HG03521 (cell line): ENCODE data around the gene C22orf39.

ENCODE experiments used
- ATAC-seq: cut with Tn5 transposase; IDR thresholded peaks from one replicate; pipeline ENCODE4 v1.9.1; 2021; ENCODE audit warnings: mild to moderate bottlenecking, moderate library complexity; ENCODE audit not compliant: unreplicated experiment

The C22orf39 gene, protein sequence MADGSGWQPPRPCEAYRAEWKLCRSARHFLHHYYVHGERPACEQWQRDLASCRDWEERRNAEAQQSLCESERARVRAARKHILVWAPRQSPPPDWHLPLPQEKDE

DNA sequence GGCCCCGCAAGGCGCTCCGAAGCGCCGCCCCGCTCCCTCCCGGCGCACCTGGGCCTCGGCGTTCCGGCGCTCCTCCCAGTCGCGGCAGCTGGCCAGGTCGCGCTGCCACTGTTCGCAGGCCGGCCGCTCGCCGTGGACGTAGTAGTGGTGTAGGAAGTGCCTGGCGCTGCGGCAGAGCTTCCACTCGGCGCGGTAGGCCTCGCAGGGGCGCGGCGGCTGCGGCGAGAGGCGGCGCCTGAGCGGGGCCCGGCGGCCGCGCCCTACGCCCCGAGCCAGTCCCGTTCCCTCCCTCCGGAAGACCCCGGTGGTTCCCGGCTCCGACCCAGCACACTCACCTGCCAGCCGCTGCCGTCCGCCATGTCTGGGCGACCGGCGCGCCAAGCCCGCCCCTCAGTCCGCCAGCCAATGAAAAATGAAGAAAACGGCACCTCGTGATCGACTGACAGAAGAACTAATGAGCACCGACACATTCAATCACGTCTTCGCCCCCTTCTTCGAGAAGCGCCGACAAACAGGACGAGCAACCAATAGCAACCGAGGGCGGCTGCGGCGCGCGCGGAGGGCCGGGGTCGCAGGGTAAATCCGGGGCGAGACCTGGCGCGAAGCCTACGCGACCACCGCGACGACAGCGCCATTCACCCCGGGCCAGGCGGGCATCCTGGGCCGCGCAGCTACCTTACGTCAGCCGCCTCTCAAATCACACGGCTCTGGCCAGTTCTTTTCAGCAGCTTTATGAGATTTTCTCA lies at the start of gene C22orf39:
Gene C22orf39, minus strand, starts transcription at position 382 of the 746 bp plus-strand sequence. Its CDS starts 23 bp downstream, at position 359.
- ATAC-seq: peak; percentile 74

DNA sequence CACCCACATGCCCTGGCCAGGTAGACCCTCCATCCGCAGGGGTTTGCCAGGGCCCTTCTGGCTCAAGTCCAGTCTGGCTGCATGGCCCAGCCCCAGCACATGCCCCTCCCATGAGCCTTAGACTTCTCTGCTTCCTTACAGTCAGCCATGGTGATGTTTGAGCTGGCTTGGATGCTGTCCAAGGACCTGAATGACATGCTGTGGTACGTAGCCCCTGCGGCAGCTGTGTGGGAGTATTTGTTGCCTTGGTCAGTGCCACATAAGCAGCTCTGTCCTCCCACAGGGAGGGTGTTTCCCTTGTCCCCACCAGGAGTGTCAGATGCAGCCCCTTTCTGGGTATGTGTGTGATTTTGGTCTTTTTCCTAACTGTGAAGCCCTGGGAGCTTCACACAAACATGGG lies 49.7 kb upstream of the C22orf39 start:
- ATAC-seq: no peak

DNA sequence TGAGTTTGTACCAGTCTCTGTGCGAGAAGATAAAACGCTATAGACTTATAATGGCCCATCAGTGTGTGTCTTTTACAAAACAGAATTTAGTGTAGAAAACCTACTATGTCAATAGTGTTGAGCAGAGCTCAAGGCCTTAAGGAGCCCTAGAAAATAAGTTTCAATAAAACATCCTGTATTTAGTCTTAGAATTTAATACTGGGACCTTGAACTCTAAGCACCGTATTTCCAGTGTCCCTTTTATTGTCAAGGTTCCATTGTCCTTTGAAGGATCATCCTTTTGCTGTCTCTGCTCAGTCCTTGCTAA lies 48.8 kb upstream of the C22orf39 start:
- no peak for ATAC-seq

DNA sequence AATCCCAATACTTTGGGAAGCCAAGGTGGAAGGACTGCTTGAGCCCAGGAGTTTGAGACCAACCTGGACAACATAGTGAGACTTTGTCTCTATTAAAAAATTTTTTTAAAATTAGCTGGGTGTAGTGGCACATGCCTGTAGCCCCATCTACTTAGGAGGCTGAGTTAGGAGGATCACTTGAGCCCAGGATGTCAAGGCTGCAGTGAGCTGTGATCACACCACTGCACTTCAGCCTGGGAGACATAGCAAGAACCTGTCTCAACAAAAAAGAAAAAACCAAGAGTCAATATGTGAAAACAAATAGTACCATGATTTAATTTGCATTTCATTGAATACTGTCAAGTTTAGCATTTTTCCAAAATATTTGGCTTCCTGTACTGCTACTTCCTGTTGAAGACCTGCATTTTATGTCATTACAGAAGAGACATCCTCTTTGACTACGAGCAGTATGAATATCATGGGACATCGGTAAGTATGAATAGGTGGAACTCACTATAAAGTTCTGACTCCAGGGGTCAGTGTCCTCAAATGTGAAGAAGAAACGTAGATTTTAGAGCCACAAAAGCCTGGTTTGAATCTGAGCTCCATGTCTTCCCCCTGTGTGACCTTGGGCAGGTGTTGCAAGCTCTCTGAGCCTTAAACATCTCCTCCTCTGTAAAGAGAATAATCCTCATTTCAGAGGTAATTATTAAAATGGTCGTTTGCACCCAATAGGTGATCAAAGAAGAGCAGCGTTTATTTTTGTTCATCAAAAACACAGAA lies 48.2 kb upstream of the C22orf39 start:
- ATAC-seq: no peak

DNA sequence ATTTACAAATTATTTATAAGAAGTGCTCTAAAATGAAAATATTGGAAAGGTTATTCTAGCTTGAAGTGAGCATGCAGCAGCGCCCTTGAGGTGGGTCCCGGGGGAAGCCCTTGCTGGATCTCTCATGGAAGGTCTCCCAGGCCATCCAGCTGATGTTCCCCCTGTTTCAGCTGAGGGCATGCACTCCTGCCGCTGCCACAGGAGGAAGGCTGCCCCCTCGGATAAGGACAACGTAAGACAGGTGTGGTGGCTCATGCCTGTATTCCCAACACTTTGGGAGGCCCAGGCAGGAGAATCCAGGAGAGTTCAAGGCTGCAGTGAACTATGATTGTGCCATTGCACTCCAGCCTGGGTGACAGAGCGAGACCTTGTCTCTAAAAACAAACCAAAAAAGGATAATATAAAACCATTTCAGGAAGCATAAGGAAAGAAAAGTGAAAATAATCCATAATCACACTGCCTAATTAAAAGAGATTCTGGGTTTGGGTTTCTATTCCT lies 47.2 kb upstream of the C22orf39 start:
- no peak for ATAC-seq

DNA sequence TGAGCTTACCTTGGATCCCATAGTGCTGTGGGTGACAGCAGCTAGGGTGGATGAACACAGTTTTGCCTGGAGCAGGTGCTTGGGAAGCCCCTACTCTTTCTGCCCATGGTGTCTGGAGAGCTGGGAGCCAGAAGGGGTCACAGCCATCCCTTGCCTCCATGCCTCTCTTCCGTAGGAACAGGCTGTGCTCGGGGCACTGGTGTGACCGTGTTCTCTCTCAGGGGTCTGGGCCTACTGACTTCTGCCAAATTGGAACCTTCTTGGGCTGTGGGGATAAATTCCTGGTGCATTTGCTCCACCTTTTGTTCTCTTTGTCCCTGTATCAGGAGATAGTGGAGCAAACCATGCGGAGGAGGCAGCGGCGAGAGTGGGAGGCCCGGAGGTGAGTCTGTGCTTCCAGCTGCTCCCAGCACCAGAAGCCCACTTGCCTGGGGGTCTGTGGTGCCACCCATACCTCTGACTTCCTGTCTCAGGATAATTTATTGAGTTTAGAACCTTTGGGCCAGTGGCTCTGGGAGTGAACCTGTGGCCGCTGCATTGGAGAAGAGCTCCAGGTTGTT lies 46.6 kb upstream of the C22orf39 start:
- ATAC-seq: no peak

DNA sequence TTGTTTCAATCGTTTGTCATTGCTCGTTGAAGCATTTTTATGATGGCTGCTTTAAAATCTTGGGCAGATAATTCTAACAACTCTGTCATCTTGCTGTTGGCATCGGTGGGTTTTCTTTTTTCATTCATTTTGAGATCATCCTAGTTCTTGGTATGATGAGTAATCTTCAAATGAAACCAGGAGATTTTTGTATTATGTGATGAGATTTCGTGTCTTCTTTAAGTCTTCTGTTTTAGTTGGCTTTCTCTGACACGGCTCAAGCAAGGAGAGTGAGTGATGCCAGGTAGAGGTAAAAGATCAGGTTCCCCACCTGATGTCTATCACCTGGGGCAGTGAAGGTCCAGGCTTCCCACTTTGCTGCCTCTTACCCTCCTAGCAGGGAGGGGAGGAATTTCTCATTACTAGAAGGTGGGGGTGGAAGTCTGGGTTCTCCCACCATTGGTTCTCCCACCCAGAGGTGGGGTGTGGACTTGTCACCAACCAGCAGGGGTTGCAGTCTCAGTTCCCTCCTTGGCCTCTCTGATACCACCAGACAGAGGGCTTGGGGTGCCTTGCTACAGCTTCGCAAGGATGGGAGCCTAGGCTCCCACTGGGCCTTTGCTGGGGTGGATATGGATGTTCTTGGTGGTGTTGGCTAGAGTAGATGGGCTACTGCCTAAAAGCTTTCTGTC lies 45.1 kb upstream of the C22orf39 start:
- ATAC-seq: no peak

DNA sequence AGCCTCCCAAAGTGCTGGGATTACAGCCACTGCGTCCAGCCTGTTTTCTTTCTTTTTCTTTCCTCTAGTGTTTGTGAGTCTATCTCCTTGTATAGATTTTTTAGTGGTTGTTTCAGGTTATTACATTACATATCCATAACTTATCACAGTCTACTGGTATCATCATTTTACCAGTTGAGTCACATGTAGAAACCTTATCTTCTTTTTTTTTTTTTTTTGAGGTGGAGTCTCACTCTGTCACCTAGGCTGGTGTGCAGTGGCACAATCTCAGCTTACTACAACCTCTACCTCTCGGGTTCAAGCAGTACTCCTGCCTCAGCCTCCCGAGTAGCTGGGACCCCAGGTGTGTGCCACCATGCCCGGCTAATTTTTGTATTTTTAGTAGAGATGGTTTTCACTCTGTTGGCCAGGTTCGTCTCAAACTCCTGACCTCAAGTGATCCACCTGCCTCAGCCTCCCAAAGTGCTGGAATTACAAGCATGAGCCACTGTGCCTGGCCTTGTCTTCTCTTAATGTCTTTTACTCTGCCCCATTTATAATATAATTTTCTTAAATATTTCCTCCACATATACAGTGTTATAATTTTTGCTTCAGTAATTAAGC lies 43.2 kb upstream of the C22orf39 start:
- no peak for ATAC-seq

DNA sequence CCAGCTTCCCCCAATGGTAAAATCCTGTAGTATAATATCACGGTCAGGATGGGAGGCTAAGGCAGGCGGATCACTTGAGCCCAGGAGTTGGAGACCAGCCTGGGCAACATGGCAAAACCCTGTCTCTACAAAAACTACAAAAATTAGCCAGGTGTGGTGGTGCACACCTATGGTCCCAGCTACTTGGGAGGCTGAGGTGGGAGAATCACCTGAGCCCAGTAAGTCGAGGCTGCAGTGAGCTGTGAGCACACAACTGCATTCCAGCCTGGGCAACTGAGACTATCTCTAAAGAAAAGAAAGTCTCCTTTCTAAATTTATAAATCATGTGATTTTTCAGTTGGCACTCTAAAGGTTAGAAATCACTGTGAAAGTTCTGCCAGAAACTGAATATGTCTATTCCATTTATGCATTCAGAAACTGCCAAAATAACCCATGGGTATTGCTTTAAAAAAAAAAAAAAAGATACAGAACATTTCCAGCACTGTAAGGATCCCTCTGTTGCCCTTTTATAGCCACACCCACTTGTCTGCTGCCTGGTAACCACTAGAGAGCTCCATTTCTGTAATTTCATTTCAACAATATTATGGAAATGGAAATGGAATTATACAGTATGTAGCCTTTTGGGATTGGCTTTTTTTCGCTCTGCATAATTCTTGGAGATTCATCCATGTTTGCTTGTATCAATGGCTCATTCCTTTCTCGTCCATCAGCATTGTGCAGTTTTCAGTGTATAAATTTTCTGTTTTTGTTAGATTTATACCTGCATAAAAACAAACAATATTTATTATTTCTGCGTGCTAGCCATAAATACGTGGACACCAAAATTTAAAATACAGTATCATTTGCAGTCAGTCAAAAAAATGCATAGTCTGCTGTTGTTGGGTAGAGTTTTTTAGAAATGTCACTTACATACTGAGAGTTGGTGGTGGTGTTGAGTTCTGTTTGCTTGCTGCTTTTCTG lies 41.7 kb upstream of the C22orf39 start:
- ATAC-seq: no peak

DNA sequence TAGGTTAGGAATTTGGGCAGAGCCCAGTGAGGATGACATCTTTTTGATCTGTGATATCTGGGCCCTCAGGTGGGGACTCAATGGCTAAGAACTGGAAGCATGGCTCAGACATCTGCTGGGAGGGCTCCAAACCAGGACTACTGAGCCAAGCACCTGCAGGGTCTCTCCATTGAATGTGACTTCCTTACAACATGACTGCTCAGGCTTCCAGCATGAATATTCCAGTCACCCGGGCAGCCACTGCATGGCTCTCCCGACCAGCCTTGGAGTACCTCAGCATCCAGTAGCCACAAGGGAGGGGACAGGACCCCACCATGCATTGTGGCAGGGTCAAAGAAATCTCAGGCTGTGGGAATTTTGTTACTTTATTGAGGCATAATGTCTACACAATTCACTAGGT lies 40.8 kb upstream of the C22orf39 start:
- ATAC-seq: no peak

DNA sequence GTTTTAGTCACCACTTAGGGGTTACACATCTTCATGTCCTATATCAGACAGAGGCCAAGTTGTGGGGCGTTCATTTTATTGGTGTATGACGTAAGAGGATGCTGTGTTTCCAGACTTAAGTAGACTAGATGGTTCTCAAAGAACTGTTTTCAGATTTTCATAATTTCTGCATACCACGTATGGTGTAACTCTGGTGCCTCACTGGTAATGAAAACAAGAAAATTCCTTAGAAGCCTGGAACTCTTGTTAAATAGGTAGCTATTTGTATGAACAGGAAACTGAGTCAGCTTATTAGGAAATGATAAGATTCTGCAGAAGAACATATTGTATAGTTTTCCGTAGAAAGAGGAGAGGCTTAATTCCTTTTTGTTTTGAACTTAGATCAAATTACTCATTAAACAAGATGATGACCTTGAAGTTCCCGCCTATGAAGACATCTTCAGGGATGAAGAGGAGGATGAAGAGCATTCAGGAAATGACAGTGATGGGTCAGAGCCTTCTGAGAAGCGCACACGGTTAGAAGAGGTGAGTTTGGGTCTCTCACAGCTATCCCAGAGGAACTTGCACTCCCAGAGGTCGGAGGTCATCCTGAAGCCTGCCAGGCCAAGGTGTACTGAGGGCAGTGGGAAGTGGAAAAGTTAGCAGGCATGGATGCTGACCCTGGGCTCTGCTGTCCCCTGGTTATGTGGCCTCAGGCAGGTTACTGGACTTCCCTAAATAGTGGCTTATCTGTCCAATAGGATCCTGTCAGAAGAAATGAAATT lies 36.2 kb upstream of the C22orf39 start:
- ATAC-seq: no peak

DNA sequence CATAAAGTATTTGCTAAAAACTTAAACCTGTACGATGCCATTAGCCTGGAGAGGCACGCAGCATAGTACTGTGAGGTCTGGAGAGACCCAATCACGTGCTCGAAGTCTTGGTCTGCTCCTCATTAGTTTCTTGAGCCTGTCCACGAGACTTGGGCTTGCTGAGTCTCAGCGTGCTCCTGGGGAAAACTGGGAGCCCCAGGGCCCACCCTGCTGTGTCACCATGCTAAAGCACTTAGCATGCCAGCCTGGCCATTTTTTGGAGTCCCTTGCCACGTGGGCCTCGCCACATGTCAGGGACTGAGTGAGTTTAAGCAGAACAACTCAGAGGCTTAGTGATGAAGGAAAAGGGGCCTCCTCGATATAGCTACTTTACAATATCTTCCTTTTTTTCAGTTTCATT lies 34.8 kb upstream of the C22orf39 start:
- no peak for ATAC-seq

DNA sequence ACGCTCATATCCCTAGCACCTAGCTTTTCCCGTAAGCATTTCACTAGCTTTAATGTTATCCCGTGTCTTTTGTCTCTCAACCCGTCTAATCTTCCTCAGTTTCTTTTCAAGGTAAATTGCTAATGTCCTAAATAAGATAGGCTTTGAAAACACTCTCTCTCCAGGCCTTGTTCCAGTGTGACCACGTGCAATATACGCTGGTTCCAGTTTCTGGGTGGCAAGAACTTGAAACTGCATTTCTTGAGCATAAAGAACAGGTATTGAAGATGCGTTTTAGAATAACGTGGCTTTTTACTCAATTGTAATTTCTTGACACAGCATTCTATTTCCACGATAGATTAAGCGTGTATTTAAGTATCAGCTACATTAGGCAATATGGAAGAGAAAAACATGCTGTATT lies 33.3 kb upstream of the C22orf39 start:
- no peak for ATAC-seq

DNA sequence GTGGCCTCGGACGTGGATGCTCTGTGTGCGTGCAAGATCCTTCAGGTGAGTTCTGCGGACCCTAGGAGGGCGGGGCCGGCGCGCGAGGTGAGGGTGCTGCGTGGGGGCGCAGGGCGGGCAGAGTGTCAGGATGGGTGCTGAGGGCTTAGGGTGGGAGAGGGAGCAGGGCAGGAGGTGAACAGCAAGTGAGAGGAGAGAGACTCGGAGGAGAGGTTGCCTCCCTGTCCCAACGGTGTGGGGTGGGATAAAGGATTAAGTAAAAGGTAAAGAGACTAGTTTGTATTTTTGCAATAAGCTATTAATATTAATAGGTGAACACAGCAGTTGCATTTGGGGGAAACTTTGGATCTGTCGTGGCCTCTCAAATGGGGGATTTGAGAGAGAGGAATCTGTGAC lies 32.7 kb upstream of the C22orf39 start:
- ATAC-seq: peak; percentile 2

DNA sequence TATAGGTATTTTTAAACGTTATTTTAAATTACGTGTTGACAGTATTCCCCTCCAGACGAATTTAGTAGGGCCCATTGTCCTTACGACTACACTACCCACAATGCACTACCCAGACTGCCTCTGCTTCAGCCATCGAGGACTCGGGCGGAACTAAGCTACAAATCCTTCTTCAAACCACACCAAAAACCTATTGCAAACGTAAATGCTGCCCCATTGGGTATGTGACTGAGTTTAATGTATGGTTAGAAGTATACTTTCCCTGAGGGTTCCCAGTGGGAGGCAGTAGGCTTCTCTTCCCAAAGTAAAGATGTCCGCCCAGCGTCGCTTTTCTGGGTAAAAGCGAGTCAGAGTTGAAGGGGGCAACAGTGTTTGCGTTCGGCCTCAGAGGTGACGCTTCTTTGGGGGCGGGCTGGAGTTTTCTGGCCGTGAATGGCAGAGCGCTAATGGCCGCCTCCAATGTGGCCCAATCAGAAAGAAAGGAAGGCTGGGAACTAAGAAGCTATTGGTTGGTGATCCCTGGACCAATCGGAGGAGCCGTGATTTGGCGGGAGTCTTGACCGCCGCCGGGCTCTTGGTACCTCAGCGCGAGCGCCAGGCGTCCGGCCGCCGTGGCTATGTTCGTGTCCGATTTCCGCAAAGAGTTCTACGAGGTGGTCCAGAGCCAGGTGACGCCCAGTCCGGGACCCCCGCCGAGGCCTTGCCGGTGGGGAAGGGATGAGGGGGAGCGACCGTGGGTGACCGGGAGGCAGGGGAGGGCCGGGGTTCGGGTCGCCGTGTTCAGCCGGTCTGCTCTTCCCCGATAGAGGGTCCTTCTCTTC lies 32.1 kb upstream of the C22orf39 start, which contains the start of gene CDC45:
Gene CDC45, plus strand, starts transcription at position 566 of the 818 bp plus-strand sequence. Its CDS starts 49 bp downstream, at position 615.
- ATAC-seq: peak; percentile 83

DNA sequence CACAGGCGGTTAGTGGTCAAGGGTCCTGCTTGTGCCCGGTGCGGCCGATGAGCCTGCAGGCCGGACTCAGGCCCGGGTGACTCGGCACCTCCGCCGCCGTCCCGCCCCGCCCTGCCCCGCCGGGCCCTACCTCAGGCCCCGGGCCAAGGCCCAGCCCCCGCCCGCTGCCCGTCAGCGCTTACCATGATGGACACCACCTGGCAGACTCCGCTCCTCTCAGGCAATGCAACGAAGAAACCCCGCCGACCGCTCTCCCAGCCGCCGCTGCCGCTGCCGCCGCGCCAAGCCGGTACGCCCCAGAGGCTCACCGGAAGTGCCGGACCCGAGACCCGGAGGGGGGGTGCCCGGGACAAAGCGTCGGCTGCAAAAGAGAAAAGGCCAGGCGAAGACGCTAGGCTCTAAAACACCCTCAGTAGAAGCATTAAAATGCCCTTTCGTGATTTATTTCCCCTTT lies 31.4 kb upstream of the C22orf39 start, which contains the start of gene UFD1:
Gene UFD1, minus strand, starts transcription at position 293 of the 454 bp plus-strand sequence. Its CDS starts 108 bp downstream, at position 185.
- ATAC-seq: peak; percentile 47

DNA sequence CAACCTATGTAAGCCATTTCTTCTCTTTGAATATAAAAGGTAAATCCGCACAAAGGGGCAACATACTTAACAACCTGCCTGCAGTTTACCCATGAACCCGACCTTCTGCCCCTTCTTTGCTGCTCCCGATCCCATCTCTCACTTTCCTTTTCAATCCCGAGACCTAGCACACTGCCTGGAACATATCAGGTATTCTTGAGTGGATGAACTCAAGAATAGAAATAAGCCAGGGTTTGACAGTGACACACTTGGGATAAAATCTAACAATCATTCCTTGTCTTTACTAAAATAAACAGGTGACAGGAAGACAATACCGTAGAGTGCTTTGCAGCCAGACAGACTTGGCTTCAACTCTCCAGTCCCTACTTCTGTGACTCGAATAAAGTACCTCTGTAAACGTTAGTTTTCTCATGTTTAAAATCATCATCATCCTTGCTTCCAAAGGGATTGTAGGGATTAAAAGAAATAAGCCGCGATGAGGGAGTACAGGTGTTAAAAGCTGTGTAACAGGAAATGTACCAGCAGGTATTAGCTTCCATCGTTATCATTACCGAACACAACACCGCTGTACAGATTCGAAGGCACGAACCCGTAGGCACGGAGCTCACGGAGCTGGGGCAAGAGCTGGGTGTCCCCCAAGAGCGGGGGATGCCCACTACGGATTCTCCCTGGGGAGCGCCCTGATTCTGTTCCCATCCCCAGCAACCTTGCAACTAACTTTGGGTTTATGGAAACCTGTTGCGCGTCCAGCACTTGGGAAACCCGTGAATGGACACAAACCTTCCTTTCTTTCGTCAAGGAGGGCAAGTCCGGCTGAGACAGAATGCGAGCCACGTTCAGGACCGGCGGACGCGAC lies 30.8 kb upstream of the C22orf39 start:
- no peak for ATAC-seq
